GM23248 (cell line): Measurements from ENCODE around the gene CCDC51.

Source experiments
- EZH2 ChIP-seq: fragments of 200-600 bp; sonication (generic); IDR thresholded peaks from 2 replicates; pipeline ENCODE4 v1.6.1; 2018; ENCODE audit warnings: antibody characterized with exemption, mild to moderate bottlenecking; ENCODE audit not compliant: insufficient read depth, poor library complexity, severe bottlenecking
- EZH2phosphoT487 ChIP-seq: fragments of 200-600 bp; sonication (generic); IDR thresholded peaks from 2 replicates; pipeline ENCODE4 v1.6.1; 2018; ENCODE audit warnings: antibody characterized with exemption, moderate library complexity, mild to moderate bottlenecking, low read depth; ENCODE audit not compliant: insufficient read depth

- TF ChIP-seq EZH2phosphoT487 (no peak), EZH2 (no peak)
Measured at GRCh38 chr3:48429317-48429959, 10.5 kb downstream of the CCDC51 start.
